OCI-LY1 (cell line): ENCODE data around the gene THSD8.

Experiments used
- CTCF ChIP-seq: fragments of 200-600 bp; sonication (generic), shearing (Covaris generic); IDR thresholded peaks from 2 replicates; pipeline ENCODE4 v1.5.1; 2017; ENCODE audit warnings: mild to moderate bottlenecking, antibody characterized with exemption, low read length, moderate library complexity, mixed read lengths
- EZH2 ChIP-seq: fragments of 200-600 bp; sonication (generic), shearing (Covaris generic); IDR thresholded peaks from 2 replicates; pipeline ENCODE4 v1.8.0; 2017; ENCODE audit warnings: borderline replicate concordance, mixed run types, mild to moderate bottlenecking, antibody characterized with exemption, low read length, moderate library complexity, mixed read lengths

- TF ChIP-seq CTCF, result no peak
- no peak for TF ChIP-seq EZH2
Observed at GRCh38 chr19:12788682-12789097, 13.2 kb upstream of the THSD8 start.
